Stimulated activated CD4-positive, alpha-beta T cell treated with anti-CD3 and anti-CD28 coated beads, Interleukin-1b, Interleukin-23, amount 100 ng/mL, for 4 hours (primary cell): ENCODE results near the gene DGKB.

Experiments
- DNase-seq, 2 donors: peaks; one replicate each; pipeline ENCODE4 v3.0.0-alpha.2; 2020; ENCODE audit warnings: low read depth in 2 of 2

DGKB gene

DNA sequence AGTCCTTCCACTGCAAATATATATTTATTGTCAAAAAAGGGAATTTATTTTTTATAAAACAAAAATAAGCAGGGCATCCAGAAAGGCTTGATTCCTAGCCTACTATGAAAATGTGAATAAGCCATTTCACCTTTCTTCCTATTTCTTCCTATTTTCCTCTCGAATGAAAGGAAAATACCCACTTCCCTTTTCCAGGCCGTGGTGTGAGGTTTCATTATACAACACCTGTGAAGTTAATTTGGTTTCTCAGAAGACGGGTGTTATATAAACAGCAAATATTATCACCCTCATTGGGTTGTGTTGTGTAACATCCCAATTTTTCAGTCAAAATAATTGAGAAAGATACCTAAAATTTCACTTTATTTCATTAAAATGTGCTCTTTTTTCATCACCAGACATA lies 214.3 kb downstream of the DGKB start:
- no peak for DNase-seq

DNA sequence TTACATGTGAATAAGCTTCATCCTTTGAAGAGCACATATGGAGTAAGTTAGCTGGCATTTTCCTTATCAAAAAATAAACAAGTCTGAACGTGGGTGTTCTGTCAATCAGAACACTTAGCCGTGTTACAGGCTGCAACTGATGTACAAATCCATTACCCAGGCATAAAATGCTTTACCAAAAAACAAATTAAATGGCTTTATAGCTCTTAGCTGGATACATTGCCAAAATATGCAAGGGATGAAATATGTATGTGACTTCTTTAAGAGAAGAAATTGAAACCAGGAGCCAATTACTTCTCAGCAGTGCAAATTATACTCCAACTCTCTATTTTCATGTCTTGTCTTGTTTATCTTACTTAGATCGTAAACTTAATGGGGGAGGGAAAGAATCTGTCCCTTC lies 214.8 kb downstream of the DGKB start:
- DNase-seq, result no peak

DNA sequence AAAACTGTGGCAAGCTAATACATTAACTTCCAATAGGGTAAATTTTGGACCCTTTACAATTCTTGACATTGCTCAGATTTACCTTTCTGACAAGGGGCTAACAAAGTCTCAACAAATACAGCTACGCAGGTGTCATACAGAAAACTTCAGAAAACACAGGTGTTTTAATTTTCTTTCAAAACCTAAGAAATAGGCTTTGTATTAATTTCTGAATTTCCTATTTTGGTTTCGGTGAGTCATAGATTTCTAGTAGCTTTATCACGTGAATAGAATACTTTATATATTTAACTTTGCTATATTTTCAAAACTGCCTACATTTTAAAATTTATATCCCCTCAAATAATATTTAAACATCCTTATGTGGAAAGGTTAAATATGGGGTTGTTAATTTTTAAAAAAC lies 215.3 kb downstream of the DGKB start:
- no peak for DNase-seq

DNA sequence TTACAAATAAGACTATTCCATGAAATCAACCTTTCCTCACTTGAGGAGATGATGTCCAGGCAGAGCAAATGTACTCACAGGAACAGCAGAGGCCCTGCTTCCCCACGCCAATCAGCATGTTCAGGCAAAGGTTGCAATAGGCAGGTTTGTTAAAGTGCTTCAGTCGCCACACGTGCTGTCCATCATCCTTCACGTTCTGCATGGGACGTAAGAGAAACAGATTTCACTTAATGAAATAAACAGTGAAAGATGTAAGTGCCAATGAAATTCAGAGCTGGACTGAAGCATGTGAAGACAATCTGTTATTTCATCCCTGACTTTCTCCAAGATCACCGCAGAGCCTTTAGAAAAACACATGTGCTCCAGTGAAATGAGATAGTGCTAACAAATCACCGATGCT lies 217.4 kb downstream of the DGKB start:
- DNase-seq, result no peak

DNA sequence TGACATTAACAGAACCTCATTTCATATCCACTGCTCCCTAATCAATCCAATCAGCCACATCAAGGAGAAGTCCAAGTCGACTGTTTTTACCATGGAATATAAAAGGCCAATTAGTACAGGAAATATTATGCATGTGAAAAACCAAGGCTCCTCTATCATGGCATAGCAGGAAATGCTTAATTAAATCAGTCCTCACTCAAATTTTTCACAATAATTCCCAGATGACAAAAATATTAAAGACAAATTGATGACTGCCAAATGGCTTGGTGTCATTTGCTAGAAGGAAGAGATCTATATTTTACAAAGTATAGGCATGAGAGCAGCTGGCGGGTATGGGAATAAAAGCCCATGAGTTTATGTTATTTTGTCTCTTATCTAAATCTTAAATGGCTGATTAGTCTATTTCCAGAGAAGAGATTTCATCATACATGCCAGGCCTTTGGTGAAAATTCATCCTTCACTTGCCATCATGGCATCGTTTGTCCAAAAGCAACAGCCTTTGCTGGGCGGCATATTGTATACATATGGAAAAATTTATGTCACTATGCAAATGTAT lies 219.6 kb downstream of the DGKB start:
- DNase-seq, result no peak

DNA sequence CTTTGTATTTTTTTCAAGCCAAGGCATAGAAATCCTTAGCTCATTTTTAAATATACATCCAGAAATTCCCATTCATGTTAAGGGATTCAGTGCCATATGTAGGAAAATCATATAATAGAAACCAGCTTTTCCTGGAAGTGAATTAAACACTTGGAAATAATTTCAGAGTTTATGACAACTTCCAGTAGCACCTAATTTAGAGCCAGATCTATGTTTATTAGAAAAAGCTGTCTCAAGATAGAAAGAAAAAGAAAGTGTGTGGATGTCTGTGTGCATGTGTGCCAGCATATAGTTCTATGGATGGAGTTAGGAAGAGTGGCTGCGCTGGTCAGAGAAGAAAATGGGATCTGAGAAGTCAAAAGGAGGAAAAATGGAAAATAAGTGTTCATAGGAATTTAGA lies 225.7 kb downstream of the DGKB start:
- no peak for DNase-seq

DNA sequence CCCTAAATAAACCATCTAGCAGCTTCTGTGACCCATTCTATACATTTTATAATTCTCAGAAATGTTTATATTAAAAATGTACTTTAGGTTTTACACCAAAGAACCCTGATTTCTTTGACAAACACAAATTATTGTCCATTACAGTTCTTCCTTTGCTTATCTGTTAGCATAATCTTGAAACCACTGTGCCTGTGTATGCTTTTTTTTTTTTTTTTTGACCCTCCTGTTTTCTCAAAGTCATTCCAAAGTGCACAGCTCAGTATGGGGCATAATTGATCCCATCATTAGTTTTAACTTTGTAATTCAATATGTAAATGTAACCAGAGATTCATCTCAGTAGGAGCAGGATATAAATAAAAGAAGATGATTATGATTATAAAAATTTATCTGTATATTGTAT lies 229.3 kb downstream of the DGKB start:
- no peak for DNase-seq

DNA sequence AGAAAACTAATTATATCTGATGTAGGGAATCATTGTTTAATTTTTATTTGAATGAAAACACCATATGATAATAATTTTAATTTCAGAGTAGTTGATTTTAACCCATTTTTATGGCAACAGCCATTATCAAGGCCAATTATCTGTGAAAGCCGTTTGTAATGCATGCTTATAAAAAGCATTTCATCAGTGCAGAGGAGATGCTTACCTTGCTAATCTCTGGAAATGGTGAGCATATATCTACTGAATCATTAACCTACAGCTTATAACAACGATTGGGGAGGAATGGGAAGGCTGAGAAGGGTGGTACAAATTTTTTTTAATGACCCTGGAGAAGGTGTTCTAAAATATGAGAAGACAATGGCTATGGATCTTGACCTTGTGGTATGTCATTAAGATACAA lies 235.6 kb downstream of the DGKB start:
- no peak for DNase-seq

DNA sequence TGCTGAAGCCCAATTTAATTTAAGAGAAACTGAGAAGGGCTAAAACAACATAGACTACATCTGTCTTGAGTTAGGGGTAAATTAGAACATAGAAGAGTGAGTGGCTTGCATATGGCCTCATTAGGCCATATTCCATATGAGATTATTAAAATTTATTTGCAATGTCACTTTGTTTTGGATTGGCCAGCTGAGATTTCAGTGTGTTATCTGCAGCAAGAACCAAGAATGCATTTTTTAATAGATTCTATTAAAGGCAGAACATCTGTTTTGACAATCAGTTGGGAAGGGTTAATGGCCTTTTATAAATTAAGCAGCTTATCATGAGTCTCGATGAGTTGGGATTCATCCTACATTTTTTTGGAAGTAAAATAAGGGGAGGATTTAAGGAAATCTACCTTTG lies 236.2 kb downstream of the DGKB start:
- no peak for DNase-seq

DNA sequence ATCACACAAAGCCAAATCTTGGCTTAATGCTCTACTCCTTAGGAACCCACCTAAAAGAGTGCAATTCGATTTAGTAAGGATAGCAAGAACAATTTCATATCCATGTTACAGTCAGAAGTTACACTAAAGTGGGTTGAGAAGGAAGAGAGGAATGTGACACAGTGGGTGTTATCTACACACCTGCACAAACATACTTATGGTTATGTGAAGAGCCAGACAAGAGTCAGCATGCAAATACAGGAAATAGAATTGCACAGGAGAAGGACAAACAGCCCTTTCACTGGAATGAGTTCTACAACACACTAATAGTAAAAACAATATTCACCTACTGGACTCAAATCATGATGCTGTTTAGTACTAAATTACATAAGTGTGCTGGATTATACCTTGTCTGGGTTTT lies 262.8 kb downstream of the DGKB start:
- DNase-seq, result no peak

DNA sequence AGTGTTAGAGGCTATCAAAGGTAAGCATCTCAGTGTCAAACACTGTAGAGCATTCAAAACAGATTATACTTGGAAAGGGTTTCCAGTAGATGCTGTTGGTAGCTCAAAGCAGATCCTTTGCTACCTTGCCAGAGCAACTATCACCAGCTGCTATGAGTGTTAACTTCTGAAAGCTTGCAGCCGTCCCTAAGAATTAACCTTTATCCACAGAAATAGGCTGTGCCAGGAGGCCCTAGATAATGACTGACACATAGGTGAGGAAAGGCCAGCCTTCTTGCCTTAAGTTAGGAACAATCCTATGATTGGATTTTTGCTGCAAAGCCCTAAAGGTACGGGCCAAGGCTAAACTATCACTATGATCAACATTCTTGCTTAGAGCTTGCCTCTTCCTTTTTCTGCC lies 263.2 kb downstream of the DGKB start:
- no peak for DNase-seq

DNA sequence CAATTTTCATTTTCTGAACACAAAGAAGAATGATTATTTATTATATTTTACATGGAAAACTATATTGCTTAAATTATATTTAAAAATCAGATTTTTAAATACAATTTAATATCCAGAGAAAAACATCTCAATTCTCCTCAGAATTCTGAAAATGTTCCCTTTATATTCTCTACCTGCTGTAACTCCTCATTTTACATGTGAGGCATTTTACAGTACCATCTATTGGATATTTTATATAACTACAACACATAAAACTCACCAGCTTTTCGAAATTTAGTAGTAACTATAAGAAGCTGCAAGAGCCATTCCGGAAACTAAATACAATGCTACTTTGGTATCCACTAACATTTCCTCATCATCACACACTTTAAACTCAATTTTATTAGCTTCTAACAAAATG lies 264.6 kb downstream of the DGKB start:
- DNase-seq, result no peak

DNA sequence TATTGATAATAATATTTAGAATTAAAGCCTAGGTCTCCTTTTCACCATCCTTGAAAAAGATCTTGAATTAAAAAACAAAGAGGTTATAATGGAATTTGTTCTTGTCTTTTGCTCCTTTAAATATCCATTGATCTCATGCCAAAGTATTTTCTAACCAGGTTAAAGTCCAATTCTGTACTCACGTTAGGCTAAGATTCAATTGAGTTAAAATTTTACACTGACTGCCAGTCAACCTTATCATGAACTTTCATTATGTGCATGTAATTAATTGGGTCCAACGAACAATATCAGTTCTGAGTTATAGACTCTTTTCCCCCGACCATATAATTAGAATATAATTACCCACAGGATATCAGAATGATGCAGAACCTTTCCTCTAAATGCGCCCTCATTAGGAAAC lies 266.6 kb downstream of the DGKB start:
- no peak for DNase-seq

DNA sequence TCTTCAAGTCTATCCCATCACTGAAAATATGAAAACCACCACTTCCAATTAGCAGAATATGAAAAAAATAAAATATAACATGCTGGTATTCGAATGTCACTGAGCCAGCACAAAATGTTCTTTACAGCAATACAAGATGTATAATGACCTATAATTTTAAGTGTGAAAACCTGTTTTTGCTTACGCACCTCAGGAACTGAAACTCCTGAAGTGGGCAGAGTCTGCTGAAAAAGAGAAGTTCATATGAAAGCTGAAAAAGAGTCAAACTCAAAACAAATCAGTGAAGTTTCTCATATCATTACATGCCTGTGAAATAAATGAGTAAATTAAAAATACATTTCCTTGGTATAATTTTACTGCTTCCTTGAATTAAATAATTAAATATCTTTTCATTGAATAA lies 272.5 kb downstream of the DGKB start:
- DNase-seq, result no peak

DNA sequence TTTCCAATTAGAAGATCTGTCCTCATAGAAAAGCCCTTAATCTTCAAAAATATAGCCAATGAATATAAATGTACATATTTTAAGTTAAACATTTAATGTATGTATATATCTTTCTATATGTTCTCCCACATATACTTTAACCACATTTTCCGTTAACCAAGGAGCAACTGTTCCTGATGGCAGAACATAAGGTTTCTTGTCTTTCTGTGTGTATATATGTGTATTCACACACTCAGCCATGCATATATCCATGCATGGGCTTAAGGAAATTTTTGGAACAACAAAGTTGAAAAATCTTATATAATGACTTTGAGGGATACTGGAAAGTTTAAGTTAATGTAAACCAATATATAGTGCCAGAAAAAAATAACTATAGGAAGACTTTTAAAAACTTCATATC lies 274.0 kb downstream of the DGKB start:
- DNase-seq, result no peak

DNA sequence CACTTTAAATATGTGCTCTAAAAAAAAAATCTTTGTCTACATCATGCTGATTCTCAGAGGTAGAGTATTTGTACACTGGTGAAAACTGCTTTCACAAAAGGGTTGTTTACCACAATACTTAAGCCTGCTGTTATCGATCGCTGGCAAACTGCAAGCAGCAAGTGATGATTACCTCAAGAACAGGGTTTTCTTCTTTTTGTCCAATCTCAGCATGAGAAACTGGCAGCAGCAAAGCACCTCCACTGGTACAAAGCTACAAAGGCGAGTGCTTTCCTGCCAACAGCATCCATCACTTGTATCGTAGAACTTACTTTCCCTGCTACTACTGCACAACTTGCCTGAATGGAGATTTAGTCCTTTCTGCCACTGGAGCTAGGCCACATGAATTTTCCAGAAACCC lies 276.5 kb downstream of the DGKB start:
- DNase-seq, result no peak

DNA sequence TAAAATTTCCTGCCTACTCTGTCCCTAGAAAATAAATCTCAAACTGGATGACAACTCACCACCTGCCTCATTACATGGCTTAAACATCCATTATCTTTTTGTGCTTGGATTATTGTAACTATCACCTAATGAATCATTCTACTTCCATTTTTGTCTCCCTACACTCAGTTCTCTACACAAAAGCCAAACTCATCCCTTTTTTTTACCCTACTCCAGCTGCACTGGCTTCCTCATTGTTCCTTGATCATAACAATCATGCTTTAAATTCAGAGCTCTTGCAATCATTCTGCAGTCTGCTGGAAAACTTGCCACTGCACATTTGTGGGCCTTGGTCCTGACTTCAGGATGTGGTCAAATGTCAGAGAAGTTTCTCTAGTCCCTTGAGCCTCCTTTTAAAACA lies 280.0 kb downstream of the DGKB start:
- DNase-seq, result no peak

DNA sequence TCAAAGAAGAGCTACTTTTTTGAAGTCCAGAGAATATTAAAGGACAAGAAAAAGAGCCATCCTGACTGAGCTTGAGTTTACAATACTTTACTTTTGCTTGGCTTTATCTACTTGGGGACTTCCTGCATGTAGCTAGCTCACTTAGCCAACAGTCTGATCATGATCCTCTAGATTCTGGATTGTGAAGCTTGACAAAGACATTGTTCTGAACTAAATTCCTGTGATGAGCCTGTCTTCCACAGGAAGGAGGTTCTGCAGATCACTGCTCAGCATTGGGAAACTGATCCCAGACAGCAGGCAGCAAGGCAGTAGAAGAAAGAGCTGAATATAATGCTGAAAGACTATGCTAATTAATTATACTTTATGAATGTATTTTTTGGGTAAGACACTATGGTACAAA lies 296.4 kb downstream of the DGKB start:
- no peak for DNase-seq

DNA sequence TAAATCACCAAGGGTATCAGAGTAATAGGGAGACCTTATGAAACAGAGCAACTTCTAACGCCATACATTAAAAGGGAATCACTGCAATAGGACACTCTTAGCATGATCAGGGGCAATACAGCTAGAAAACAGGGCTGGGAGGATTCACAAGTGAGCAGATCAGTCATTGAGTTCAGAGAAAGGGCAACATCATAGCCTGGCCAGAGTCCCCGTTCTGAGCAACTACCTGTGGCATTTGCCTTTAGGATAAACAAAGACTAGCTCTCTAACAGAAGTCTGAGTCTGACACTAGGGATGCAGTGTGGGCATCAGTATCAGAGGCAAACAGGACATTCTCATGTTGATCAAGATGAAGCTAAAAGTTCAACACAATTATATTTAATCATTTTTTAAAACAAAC lies 297.9 kb downstream of the DGKB start:
- no peak for DNase-seq

DNA sequence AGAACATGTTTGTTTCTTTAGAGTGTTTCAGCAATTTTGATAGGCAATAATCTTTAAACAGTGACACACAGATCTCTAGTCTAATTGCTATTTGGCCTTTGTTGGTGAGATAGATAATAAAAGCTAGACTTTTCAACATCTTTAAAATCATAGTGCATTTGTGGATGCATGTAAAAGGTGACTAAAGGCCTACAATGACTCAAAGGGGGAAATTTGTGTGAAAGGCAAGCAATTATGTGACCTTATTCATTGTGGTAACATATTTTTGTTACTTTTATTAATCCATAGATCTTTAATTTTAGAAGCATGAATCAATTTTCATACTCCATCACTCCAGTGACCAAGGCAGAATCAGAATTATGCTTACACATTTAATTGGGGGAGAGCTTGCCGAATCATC lies 299.7 kb downstream of the DGKB start:
- no peak for DNase-seq

DNA sequence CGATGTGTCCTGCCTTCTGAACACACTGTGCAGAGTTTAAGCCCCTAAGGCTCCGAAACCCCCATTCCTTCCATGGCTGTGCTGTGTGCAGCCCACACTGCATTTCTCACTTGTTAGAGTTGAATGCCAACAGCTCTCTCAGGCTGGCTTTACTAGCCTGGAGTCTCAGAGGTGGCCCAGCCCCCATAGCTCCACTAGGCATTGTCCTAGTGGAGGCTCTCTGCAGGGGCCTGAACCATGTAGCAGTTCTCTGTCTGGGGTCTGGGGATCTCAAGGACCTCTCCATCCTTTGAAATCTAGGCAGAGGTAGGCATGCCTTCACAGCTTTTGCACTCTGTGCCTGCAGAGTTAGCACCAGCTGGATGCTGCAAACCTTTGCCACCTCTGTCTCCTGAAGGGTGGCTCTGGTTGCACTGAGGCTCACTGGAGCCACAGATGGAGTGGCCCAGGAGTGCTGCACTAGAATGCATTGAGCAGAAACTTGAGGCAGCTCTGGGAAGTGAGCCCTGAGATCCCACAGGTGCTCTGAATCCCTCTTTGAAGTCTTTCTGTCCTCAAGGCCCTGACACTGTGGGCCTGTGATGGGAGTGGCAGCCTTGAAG lies 301.7 kb downstream of the DGKB start:
- no peak for DNase-seq

DNA sequence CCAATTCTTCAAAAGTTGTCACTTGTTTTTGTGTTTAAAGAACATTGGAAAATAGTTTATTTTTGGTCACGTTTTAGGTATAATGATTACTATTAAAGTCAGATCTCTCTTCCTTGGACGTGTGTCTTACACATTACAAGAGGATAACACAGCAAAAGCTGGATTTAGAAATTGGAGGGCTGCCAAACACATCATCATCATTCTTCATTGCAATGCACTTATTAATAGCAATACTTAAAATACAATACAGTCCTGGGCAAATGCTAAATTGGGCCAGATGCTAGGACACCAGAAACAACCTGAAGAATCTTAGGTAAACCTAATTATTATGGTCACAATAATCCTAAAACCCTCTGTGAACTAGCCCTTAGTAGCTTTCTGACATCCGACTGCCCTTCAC lies 303.6 kb downstream of the DGKB start:
- no peak for DNase-seq

DNA sequence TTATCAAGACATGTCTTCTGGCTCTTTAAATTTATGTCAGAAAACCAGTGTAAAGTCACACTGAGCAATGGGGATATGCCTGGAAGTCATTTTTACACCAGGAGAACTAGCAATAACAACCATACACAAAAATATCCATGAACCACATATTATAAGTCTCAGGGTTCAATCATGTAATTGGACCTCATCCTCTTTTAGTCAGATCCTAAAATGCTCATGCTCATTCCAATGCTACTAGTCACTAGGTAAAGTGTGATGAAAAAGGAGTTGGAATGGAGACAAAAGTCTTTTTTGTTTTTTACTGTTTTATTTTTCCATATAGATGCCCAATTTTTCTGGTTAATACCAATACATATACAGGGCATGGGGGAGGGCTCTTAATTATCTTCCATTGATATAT lies 306.1 kb downstream of the DGKB start:
- DNase-seq, result no peak

DNA sequence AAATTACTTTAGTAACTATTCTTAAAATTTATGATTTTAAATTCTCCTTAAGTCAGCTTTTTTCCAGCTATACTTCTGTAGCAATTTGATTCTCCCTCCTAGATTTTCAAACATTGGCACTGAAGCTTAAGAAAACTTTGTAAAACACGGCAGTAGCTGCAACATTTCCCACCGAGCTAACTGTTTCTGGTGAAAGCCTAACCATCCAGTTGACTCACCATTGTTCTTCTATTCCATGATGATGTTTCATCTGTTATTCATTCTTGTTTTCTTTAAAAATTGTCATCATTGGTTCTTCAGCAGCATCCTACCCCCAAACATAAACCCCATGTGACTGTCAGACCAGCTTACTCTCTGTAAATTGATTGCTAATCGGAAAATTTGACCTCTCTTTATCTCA lies 312.3 kb downstream of the DGKB start:
- no peak for DNase-seq

DNA sequence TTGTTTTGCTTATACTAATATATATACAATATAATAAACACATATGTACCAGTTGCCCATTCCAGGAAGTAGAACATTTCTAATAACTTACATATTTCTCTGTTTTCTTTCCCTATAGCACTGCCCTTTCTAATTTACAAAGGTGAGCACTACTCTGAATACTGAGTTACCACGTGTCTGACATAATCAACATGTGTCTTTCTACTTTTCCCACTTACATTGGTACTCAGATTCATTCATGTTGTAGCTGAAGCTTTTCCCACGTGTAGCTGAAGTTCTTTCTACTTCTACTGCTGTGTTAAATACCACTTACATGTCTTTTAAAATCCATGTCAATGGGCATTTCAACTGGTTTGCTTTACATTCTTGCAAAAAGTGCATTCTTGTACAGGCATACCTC lies 317.3 kb downstream of the DGKB start:
- no peak for DNase-seq
